ENCODE data around the gene FMN1.

FMN1 gene

DNA sequence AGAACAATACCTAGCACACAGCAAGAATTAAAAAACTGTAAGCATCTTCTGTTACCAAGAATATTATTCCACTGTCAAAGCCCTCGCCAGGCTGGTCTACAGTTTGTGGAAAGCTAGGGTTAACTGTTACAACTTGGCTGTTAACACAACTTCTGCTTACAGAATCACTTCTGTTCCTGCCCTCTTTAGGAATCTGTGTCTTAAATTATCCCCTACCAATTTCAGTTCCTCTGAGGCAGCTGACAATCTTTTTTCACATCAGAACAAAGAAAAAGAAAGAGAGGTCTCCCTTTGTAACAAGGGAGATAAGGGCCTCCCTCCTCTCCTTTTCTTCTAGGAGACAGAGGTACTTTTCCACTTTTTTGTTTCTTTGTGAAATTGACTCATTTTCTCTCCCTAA lies 188.9 kb downstream of the FMN1 start:
- no peak for DNase-seq

GRCh38 chr15:33001926-33002325 lies 192.6 kb downstream of the FMN1 start:
- no peak for DNase-seq

DNA sequence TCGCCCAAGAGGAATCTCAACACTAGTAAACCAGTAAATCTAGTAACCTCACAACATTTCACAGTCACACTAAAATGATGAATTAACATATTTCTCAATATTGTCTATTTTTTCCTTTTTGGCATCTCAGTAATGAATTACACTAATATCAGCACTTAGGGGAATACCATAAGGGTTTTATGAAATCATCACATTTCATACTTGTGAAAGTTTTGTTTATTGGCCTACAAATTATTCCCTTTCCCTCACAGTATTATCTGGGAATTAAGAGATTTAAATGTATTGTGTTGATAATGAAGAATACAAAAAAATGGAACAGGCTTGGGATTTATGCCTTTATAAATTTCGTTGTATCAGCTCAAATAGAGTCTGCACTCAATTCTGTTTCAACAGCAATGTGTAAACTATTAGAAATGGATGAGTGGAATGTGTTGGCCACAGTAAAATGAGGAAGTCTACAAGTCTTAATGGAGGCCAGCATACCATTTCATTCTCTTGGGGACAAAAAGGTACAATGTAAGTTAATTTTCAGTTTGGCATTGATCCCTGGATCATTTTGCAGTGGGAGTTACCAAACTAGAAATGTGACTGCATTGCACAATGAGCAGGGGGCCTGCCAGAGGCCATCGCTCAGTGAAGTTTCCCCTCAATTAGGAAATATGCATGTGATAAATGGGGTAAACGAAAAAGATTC lies 195.4 kb downstream of the FMN1 start:
- no peak for DNase-seq

GRCh38 chr15:32998182-32998581 lies 196.3 kb downstream of the FMN1 start:
- DNase-seq, result no peak

GRCh38 chr15:32994810-32995424 lies 199.6 kb downstream of the FMN1 start:
- no peak for DNase-seq

DNA sequence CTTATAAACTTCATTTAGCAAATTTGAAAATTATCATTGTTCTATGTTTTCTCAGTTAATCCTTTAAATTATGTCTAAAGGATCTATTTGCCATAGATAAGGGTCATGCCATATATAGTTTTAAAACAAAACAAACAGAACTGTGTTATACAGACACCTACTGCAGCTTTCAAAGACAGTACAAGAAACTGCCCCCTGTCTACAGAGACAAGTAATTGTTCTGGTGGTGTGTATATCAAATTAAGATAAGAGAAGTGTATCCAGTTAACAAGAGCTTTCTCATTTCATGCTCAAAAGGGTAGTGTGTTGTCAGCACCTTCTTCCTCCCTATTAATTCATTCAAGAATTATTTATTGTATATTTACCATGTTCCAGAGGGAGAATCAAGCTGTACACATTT lies 201.2 kb downstream of the FMN1 start:
- DNase-seq, result no peak

DNA sequence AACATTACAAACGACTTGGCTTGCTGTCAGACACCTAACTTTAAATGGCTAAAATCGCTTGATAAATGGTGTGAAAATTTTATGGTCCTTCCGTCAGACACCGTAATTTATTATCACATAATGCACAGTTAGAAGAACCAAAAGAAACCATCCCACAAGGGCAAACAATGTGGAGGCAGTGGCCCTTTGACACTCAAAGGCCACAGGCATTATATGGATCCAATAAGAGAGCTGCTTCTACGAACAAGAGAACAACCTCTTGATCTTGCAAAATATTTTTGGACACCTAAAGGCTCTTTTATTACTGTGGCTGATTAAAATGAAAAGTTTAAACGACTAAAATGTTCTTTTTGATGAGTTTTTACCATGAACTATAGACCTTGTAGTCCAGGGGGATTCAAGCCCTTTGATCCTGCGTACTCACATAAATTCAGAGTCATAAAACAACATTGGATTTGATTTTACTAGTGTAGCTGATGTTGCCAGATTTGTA lies 202.8 kb downstream of the FMN1 start:
- DNase-seq, result no peak

DNA sequence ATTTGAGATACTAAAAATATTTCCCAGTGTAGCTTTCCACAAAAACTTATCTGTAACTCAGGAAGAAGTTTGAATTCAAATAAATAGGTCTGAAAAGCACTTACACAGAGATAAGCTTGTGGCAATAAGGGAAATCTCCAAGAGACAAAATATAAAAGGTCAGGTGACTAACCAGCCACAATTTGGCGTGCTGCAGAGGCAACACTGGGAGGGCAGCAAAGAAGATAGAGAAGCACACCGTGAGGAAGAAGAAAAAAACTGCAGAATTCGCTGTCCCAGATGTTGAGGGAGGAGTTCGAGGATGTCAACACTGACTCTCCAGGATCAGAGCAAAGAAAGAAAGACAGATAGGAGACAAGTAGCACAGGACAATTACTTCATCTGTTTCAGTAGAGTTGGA lies 204.4 kb downstream of the FMN1 start:
- DNase-seq, result no peak

DNA sequence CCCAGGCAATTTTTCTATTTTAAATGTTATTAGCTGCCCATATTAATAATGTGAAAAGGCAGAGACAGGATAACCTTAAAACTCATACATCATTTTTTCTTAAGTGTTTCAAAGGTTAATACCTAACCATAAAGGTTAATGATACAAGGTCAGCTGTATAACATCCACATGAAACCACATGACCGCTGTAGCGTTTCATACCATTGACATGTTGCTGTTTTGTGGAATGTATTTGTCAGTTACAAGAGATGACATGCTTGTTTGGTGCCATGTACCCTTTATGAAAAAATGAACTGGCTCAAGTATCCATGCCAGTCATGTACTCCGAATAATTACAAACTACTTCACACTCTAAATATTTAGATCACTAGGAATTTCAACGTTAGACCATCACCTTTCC lies 207.4 kb downstream of the FMN1 start:
- DNase-seq, result no peak

DNA sequence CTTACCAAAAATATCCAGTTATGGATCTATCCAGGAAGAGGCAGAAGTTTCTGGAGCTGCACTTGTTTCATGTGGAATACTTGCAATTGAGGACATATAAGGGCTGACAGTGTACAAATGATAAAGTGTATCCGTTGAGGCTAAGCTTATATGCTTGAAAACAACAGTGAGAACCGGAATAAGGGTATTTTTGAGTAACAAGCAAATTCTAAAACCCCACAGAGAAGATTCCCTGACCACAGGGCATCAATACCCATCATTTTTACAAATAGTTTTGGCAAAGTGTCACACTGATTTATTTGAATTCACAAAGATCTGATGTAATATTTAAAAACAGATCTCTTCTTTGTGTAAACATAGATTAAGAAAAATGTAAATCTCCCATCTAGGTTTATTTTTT lies 208.4 kb downstream of the FMN1 start:
- no peak for DNase-seq

DNA sequence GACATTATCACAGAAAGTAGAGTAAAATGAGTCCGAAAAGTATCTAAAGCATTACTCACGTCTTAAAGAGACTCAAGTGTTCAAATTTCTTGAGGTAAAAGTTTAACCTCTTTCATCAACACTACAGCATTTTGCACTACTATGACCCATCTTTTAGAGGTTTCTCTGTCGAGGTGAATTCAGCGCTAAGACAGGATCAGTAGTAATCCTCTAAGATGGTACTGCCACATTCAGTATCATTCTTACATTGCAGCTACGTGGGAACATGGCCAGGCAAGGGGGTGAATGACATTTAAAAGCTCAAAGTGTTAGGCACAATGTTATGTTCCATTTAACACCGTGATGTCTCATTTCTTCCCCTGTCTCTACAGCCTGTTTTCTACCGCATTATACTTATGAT lies 210.8 kb downstream of the FMN1 start:
- DNase-seq, result no peak

GRCh38 chr15:32982001-32982400 lies 212.5 kb downstream of the FMN1 start:
- no peak for DNase-seq

DNA sequence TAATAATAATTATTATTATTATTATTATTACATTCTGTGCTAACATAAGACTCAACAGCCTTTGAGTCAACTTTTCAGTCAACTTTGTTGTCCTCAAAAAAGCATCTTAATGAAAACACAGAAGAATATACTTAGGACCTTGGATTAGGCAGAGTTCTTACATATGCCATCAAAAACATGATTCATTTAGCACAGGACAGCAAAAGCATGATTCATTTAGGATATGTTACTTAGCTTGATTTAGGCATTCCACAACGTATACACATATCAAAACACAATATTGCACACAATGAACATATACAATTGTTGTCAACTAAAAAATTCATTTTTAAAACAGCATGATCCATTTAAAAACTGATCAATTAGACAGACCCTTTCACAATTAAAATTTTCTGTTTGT lies 213.0 kb downstream of the FMN1 start:
- no peak for DNase-seq

- no peak for DNase-seq
These were observed 214.8 kb downstream of the FMN1 start for GRCh38 chr15:32979710-32980109.

DNA sequence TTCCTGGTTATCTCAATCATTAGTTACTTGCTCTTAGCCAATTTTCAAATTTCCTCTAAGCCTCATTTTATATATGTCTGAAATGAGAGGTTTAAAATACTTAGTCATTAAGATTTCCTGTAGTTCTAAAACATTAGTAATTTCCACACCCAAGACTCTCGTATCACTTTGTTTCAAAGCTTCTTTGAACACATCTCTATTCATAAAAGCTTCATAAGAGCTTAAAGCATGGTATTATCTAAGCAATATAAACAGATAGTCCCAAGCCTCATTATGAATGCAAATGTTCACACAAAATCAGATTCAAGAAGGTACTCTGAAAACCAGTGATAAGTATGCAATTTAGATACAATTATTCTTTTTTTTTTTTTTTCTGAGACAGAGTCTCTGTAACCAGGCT lies 217.0 kb downstream of the FMN1 start:
- DNase-seq, result no peak

GRCh38 chr15:32974691-32975090 lies 219.8 kb downstream of the FMN1 start:
- DNase-seq, result no peak

DNA sequence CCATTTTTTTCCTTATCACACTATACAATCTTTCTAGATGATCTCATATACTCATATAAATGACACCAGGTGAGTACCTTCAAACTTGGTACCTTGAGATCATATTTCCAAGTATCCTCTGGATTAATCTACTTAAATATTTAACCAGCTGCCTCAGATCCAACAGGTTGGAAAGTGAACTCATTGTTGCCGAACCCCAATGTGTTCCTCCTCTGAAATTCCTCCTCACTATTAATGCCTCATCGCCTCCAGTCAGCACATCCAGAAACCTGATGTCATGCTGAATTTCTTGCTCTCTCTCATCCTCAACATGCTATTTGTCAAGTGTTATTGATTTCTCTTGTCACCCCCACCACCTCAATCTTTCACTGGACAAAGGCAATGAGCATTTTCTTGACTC lies 221.8 kb downstream of the FMN1 start:
- no peak for DNase-seq

GRCh38 chr15:32970847-32971246 lies 223.7 kb downstream of the FMN1 start:
- DNase-seq, result no peak

GRCh38 chr15:32967521-32967920 lies 227.0 kb downstream of the FMN1 start:
- DNase-seq, result no peak

DNA sequence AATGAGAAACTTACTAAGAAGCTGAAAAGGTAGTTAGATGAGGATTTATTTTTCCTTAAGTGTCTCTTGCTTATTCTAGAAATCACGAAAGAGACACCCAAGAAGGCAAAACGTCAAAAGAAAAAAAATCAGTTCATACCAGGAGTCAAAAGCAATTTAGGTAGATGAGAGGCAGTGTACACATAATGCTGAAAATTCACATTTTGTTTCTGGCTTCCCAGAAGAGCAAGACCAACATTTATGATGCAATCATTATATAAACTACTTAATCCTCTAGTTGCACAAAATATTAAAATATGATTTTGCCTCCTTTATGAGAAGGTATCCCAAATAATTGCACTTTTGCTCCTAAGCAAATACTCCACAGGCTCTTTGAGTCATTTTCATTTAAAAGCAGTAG lies 228.0 kb downstream of the FMN1 start:
- DNase-seq, result no peak

GRCh38 chr15:32965897-32966296 lies 228.6 kb downstream of the FMN1 start:
- no peak for DNase-seq

DNA sequence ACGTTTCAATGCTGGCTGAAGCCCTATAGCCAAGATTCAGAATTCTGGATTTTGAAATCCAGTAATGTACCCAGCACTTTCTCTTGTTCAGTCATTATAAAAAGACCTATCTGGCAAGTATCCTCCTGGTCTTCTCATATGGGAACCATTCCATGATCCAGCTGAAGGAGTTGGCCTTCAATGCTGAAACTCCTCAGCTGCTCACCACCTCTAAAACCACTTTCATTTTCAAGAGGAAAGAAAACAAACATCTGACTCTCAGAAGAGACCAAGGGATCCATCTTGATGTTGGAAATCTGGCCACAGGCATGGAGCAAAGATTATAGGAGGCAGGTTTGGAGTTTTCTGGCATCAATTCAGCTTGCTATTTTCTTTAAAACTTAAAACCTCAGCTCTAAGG lies 235.4 kb downstream of the FMN1 start:
- no peak for DNase-seq

GRCh38 chr15:32957219-32957618 lies 237.3 kb downstream of the FMN1 start:
- no peak for DNase-seq

- no peak for DNase-seq
These were observed 237.8 kb downstream of the FMN1 start for GRCh38 chr15:32956711-32957110.

DNA sequence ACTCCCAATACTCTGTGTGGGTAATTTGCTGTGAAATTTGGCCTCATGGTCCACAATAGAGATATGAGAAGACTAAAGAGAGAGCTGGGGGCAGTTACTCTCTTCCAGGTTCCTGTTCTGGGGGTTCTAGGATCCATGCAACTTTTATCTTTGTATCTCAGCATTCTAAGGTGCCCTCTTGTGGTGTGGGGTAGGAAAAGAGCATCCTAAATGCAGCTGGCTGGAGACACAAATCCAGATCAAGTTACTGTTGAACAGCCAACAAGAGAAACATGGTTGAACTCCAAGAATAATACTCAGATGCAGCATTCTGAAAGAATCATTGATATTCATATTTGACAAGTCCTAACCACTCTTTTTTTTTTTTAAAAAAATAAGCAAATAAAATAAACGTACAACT lies 238.5 kb downstream of the FMN1 start:
- no peak for DNase-seq
